ENCODE measurements around the gene DRC7.

DNA sequence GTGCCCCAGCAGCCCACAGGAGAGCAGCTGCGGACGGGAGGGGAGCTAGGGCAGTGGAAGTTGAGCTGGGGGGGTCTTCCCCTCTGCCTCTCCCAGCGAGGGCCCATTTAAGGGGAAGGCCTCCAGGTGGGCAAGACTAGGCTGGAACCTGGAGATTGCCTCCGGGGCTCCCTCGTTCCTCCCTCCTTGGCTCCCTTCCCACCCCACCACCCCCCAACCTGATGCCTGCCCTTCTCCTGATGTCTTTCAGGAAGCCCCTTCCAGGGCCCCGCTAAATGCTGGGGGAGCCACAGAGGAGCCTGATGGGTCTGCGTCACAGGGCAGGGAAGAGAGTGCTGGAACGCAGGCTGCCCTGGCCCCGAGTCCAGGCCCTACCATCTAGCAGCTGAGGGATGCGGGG lies 49.4 kb upstream of the DRC7 start:
- TF ChIP-seq, protein P1, sequence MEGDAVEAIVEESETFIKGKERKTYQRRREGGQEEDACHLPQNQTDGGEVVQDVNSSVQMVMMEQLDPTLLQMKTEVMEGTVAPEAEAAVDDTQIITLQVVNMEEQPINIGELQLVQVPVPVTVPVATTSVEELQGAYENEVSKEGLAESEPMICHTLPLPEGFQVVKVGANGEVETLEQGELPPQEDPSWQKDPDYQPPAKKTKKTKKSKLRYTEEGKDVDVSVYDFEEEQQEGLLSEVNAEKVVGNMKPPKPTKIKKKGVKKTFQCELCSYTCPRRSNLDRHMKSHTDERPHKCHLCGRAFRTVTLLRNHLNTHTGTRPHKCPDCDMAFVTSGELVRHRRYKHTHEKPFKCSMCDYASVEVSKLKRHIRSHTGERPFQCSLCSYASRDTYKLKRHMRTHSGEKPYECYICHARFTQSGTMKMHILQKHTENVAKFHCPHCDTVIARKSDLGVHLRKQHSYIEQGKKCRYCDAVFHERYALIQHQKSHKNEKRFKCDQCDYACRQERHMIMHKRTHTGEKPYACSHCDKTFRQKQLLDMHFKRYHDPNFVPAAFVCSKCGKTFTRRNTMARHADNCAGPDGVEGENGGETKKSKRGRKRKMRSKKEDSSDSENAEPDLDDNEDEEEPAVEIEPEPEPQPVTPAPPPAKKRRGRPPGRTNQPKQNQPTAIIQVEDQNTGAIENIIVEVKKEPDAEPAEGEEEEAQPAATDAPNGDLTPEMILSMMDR (IDR thresholded peaks at IDR 0.05) = no peak
- no peak for TF ChIP-seq POLR2A (IDR thresholded peaks at IDR 0.05)

Measured in esophagus squamous epithelium (tissue), 4 donors.